H54 (cell line): ENCODE measurements around the gene NPM1.
A peak's percentile ranks its signal among the peaks of the same experiment; 100 is the strongest.
"Not testable (repeated sequence)": the region's sequence is repeated elsewhere in the genome, so short reads cannot be mapped to it uniquely, and the experiment has no call there.

Source experiments
- DNase-seq: peaks from one replicate; pipeline ENCODE4 v3.0.0; 2011; ENCODE audit warnings: low spot score, mixed read lengths; ENCODE audit not compliant: insufficient read length
- FAIRE-seq: peaks from 3 replicates; lab custom pipeline; 2011; peaks lifted over from hg19 to GRCh38; lab: Jason Lieb, UNC
- POLR2A ChIP-seq: IDR thresholded peaks from 2 replicates; pipeline ENCODE4 v1.6.1; 2011; ENCODE audit warnings: low read depth, mild to moderate bottlenecking, low read length

The NPM1 gene

DNA sequence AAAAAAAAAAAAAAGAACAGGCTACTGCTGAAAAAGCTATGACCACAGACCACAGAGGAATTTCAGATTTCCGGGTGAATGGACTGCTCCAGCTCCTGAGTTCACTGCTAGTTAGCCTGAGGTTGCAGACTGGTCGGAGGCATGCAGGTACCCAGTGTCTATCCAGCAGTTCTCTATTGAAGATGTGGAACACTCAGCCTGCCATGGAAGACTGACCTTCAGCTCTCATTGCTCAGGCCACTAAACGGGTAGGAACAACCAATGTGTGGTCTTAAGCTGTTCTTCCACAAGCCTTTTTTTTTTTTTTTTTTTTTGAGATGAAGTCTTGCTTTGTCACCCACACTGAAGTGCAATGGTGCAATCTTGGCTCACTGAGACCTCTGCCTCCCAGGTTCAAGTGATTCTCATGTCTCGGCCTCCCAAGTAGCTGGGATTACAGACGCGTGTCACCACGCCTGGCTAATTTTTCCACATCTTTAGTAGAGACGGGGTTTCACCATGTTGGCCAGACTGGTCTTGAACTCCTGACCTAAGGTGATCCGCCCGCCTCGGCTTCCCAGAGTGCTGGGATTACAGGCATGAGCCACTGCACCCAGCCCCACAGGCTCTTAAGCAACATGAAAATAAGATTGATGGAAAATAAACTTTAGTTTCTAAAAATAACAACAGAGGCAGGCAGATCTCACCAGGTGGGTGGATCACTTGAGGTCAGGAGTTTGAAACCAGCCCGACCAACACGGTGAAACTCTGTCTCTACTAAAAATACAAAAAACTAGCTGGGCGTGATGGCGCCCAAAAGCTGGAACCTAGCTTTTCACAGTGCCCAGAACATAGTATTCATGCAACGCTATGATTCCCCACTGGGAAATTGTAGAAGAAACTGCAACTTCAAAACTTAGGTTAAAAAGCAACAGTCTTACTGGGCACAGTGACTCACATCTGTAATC, 20.0 kb upstream of the NPM1 start:
- FAIRE-seq (no peak), DNase-seq (peak; percentile 27)
- TF ChIP-seq POLR2A = no peak

DNA sequence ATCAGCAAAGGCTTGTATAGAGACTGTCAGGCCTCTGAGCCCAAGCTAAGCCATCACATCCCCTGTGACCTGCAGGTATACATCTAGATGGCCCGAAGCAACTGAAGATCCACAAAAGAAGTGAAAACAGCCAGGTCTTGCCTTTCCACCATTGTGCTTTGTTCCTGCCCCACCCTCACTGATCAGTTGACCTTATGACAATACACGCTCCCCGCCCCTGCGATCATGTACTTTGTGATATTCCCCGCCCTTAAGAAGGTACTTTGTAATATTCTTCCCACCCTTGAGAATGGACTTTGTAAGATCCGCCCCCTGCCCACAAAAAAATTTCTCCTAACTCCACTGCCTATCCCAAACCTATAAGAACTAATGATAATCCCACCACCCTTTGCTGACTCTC, 18.6 kb upstream of the NPM1 start:
- FAIRE-seq (no peak), DNase-seq (no peak)
- TF ChIP-seq POLR2A = no peak

- DNase-seq (no peak), FAIRE-seq (no peak)
- no peak for TF ChIP-seq POLR2A
Measured at GRCh38 chr5:171369898-171370297, 17.8 kb upstream of the NPM1 start.

- not testable (repeated sequence) for DNase-seq, FAIRE-seq
Measured at GRCh38 chr5:171370881-171371280, 16.8 kb upstream of the NPM1 start.

GRCh38 chr5:171371326-171371725, 16.3 kb upstream of the NPM1 start:
- no peak for TF ChIP-seq POLR2A
- FAIRE-seq = no peak
- no peak for DNase-seq

GRCh38 chr5:171379961-171380360, 7.7 kb upstream of the NPM1 start:
- no peak for TF ChIP-seq POLR2A
- DNase-seq = no peak
- no peak for FAIRE-seq

GRCh38 chr5:171384416-171384815, 3.2 kb upstream of the NPM1 start:
- FAIRE-seq, DNase-seq: not testable (repeated sequence)

DNA sequence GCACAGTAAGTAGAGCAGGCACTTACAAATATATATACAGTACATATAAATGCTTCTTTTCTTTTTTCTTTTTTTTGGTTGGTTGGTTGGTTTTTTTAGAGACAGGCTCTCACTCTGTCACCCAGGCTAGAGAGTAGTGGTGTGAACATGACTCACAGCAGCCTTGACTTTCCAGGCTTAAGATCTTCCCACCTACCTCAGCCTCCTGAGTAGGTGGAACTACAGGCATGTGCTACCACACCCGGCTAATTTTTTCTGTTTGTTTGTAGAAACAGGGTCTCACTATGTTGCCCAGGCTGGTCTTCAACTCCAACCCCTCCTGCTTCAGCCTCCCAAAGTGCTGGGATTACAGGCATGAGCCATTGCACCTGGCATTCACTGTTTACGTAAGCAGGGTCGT, 2.6 kb upstream of the NPM1 start:
- FAIRE-seq, DNase-seq: not testable (repeated sequence)

GRCh38 chr5:171386006-171386671, 1.5 kb upstream of the NPM1 start:
- FAIRE-seq = no peak
- no peak for DNase-seq
- no peak for TF ChIP-seq POLR2A

DNA sequence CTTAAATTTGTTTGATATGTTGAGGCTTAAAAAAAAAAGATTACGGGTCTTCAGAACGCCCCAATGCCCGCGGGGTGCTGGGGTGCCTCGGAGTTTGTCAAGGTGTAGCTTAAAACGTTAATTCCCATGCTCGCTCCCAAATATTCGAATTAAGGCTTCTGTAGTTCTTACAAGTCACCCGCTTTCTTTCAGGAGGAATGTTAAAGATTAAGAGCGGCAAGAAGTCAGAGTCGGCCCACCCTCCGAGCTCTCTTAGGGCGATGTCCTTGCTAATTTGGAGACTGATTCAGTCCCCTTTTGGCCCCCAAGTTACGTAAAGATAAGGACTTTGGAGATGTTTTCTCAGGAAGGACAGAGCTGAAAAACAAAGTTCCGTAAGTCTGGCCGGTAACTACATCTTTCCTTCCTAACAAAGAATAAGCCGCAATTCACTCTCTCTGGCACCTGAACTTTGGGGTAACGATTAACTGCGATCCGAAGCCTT, 746 bp upstream of the NPM1 start:
- no peak for DNase-seq
- TF ChIP-seq POLR2A = no peak
- no peak for FAIRE-seq

DNA sequence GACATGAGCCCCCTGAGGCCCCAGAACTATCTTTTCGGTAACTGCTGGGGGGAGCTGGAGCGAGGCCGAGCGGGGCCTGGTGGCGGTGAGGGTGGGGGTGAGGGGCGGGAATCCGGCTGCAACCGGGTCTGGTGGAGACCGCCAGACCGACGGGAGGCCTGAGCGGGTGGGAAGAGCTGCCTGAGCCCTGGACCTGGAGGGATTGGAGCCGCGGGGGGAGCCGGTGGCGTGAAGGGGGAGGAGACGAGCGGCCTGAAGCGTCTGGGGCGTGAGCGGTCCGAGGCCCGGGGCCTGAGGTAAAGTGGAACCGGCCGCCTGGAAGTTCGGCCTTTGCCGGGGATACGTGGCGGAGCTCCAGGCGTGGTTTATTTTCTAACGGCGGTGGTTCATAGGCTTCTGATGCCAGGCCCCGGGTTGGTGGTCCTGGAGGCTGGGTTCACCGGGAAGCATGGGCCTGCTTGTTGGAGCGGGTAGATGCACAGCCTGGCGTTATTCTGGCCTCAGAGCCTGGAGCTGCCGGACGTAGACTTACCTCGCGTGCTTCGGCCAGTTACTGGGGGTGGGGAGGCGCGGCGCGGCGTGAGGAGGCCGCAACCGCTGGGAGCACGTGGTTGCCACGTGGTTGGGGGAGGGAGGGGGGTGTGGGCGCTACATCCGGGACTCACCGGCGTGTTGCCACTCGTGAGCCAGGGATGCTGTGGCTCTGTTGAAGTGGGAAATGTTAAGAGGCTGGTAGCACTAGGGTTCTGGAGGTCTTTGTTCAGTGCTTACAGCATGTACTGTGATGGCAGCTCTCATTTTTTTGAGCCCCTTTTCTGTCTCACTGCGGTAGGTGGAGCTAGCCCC, 544 bp downstream of the NPM1 start:
- FAIRE-seq (no peak), DNase-seq (peak; percentile 33)
- TF ChIP-seq POLR2A = no peak

GRCh38 chr5:171388816-171389168, 1.1 kb downstream of the NPM1 start:
- DNase-seq (no peak), FAIRE-seq (no peak)
- TF ChIP-seq POLR2A = no peak

DNA sequence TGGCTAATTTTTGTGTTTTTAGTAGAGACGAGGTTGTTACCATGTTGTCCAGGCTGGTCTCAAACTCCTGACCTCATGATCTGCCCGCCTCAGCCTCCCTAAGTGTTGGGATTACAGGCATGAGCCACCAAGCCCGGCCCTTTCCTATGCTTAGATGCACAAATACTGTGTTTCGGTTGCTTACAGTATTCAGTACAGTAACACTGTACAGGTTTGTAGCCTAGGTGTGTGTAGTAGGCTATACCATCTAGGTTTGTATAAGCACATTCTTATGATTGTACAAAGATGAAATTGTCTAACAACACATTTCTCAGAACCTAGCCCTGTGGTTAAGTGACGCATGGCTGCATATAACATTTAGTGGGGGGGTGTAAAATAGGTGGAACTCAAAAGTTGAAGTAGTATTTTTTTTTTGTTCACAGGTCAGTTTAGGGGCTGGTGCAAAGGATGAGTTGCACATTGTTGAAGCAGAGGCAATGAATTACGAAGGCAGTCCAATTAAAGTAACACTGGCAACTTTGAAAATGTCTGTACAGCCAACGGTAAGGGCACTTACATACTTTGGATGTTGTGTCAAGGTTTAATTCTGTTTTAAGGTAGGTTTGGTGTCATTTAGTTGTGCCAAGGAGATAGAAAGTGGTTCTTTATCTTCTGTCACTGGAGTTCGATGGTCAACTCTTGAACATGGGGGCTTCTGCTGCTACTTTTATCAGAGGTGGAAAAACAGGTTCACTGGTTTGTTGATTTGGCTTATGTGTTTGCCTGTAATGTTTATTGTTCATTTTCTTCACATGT, 3.4 kb downstream of the NPM1 start:
- DNase-seq = no peak
- FAIRE-seq = no peak
- TF ChIP-seq POLR2A = no peak
